NCI-H128 (cell line): ENCODE measurements around the gene TBC1D20.

Source experiments
- DNase-seq: peaks from one replicate; lab custom pipeline; 2025; ENCODE audit not compliant: unreplicated experiment; lab: John Stamatoyannopoulos, UW

Gene TBC1D20

DNA sequence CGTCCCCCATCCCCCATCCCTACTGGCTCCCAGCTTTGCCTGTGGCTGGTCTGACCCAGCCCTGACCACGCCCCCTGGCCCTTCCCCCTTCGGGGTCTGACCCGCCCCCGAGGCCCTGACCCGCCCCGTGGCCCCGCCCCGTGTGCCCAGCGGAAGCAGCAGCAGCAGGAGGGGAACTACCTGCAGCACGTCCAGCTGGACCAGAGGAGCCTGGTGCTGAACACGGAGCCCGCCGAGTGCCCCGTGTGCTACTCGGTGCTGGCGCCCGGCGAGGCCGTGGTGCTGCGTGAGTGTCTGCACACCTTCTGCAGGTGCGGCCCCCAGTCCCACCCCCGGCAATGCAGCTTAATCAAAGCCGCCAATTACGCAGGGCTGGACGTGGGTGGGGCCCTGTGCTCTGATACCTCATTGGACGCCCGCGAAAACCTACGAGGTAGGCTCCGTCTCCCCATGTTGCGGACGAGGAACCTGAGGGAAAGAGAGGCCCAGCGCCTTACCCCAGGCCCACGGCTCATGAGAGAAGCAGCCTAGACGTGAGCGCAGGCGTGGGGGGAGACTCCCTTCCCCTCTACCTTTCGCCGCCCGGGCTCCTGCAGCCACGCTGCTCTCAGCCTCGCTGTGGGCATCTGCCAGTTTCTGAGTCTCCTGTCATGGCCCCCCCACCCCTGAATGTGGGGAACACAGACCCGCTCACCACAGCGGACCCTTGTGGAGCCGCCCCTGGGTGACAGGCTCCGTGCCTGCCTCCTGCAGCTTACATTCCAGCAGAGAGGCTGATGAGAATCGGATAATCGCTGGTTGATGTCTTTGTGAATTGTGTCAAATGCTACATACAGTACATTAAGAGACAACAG is 41.4 kb downstream of the TBC1D20 start:
- no peak for DNase-seq

DNA sequence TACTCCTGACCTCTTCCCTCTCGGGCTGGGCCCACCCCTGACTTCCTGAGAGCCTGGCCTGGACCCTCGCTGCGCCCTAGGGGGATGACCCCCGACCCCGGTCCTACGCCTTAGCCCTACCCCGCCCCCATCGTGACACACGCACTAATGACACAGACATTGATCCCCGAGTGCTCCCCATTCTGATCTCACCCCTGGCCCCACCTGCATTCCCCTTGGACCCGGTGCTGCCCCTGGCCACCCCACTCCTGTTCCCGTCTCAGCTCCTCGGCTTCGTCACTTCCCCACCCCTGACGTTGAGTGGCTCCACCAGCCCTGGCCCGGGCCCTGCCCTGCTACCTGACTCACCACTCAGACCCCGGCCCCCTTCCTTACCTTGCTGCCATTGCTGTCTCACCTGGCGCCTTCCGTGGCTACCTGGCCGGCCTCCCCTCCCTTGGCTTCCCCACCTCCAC is 42.1 kb downstream of the TBC1D20 start:
- no peak for DNase-seq

DNA sequence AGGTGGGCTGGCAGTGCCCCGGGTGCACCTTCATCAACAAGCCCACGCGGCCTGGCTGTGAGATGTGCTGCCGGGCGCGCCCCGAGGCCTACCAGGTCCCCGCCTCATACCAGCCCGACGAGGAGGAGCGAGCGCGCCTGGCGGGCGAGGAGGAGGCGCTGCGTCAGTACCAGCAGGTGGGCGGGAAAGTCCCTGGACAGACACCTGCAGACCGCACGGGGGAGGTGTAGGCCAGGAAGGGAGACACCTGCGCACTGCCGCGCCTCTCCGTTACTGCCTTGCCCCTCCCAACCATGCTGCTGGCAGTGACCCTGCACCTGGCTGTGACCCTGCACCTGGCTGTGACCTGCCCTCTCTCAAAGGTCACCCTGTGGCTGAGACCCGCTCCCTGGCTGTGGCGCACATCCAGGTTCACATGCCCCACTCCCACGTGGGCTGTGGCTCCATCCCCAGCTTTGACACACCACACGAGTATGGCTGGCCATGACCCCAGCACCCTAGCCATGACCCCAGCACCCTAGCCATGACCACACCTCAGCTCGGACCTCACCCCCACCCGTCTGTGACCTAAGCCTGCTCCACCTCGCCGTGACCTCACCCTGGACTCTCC is 42.7 kb downstream of the TBC1D20 start:
- DNase-seq, result peak; percentile 35

DNA sequence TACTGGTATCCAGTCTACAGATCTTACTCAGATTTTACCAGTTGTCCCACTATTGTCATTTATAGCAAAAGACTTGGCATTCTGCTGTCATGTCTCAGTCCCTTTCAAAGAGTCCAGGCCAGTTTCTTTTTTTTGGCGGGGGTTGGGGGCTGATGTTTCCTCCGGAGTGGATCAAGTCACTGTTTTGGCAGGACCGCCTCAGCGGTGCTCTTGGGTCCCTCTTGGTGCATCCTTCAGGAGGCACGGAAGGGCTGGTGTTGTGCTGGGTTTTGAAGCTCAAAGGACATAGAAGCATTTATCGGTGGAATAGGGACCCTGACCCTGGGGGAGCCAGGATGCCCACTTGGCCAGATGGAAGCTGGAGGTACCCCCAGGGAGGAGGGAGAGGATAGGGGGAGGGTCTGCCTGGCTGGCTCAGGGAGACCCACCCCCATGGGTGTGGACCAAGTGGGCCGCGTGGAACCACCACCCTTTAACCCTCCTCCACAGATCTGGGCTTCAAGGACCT is 43.4 kb downstream of the TBC1D20 start:
- no peak for DNase-seq

DNA sequence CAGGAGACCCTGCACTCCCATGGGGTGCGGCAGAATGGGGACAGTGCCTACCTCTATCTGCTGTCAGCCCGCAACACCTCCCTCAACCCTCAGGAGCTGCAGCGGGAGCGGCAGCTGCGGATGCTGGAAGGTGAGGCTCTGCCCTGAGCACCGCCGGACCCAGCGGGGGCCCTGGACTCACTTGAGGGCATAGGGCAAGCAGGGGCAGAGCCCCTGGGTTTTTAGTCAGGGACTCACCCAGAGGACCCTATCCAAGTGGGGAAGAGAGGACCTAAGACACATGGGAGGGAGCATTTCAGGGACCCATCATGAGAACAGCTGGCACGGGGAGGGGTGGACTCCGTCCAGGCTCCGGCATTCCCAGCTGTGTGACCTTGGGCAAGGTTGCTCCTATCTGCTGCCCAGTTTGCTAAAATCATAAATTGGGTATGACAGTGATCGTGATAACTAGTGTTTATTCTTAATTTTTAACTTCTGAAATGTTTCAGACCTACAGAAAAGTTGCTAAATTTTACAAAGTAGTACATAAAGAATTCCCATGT is 44.5 kb downstream of the TBC1D20 start:
- no peak for DNase-seq

DNA sequence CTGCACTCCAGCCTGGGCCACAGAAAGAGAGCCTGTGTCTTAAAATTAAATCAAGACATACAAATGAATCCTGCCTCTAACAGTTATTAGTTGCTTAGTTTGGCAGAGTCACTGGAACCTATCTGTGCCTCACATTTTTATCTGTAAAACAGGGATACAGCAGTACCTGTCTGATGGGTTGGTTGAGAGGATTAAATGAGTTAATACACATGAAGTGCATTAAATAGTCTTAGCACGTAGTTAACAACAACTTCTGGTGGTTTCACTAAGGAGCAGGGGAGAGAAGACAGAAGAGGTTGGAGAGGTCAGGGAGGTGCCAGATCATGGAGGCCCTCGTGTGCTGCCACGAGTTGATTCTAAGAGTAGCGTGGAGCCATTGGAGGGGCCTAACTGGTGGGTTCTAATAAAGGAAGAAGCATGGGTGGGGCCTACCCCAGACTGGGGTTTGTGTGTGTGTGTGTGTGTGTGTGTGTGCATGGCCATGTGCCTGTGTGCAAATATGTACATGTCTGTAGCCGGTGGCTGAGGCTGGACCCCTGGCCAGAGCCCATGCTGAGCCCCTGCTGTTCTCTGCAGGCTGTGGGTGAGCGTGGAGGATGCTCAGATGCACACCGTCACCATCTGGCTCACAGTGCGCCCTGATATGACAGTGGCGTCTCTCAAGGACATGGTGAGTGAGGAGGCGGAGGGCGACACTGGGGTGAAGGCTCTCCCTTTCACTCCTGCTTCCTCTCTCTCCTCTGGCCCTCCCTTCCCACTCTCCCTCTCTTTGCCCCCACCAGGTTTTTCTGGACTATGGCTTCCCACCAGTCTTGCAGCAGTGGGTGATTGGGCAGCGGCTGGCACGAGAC is 45.2 kb downstream of the TBC1D20 start:
- no peak for DNase-seq

DNA sequence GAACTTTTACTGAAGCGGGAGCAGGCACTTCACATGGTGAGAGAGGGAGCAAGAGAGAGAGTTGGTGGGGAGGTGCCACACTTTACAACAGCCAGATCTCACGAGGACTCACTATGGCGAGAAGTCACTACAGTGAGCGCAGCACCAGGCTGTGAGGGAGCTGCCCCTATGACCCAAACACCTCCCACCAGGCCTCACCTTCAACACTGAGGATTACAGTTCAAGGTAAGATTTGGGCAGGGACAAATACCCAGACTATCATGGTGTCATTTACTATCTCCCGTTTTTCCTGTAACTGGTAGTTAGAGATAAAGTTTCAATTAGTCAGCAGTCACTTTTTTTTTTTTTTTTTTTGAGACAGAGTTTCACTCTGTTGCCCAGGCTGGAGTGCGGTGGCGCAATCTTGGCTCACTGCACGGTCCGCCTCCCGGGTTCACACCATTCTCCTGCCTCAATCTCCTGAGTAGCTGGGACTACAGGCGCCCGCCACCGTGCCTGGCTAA is 46.5 kb downstream of the TBC1D20 start:
- DNase-seq, result no peak

DNA sequence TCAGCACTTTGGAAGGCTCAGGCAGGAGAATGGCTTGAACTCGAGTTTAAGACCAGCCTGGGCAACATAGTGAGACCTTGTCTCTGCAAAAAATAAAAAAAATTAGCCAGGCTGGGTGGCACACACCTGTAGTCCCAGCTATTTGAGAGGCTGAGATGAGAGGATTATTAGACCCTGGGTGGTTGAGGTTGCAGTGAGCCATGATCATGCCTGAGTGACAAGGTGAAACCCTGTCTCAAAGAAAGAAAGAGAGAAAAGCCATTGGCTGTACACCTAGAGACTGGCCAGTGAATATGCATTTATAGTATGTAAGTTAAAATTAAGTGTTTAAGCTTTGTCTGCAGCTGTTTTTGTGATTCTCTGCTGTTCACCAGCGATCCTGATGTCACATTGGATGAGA is 48.2 kb downstream of the TBC1D20 start:
- DNase-seq, result no peak

DNA sequence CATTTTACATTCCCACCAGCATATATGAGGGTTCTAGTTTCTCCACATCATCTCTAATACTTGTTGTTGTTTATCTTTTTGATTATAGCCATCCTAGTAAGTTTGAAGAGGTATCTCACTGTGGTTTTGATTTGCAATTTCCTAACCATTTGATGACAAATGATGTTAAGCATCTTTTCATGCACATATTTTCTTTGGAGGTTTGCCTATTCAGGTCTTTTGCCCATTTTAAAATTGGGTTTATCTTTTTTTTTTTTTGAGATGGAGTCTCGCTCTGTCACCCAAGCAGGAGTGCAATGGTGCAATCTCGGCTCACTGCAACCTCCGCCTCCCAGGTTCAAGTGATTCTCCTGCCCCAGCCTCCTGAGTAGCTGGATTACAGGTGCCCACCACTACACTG is 50.3 kb downstream of the TBC1D20 start:
- no peak for DNase-seq

DNA sequence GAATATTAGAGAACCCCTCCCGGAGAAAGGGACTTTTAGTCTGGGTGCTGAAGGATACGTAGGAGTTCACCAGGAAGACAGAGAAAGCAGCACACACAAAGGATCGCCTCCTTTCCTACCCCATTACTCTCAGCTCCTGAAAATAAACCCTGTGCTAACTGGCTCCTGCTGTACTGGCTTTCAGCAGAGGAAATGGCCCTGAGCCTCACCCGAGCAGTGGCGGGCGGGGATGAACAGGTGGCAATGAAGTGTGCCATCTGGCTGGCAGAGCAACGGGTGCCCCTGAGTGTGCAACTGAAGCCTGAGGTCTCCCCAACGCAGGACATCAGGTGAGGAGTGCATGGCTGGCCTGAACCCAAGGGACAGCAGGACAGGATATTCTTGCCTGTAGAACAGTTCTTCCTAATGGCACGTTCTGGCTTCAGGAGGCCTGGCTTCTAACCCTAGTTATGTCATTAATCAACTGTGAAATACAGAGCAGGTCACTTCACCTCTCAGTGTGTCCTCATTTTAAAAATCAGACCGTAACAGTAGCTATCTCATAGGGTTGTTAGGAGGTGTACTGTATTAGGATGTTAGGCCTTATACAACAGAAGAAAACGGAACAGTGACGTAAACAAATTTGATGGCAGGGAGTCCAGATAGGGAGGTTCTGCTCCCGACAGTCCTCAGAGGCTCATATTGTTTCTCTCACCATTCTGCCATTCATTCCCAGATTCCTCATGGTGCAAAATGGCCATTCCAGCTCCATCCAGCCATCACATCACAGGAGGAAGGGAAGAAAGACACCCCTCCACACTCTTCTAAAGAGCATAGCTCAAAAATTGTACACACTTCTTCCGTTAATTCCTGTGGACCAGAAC is 52.4 kb downstream of the TBC1D20 start:
- no peak for DNase-seq

DNA sequence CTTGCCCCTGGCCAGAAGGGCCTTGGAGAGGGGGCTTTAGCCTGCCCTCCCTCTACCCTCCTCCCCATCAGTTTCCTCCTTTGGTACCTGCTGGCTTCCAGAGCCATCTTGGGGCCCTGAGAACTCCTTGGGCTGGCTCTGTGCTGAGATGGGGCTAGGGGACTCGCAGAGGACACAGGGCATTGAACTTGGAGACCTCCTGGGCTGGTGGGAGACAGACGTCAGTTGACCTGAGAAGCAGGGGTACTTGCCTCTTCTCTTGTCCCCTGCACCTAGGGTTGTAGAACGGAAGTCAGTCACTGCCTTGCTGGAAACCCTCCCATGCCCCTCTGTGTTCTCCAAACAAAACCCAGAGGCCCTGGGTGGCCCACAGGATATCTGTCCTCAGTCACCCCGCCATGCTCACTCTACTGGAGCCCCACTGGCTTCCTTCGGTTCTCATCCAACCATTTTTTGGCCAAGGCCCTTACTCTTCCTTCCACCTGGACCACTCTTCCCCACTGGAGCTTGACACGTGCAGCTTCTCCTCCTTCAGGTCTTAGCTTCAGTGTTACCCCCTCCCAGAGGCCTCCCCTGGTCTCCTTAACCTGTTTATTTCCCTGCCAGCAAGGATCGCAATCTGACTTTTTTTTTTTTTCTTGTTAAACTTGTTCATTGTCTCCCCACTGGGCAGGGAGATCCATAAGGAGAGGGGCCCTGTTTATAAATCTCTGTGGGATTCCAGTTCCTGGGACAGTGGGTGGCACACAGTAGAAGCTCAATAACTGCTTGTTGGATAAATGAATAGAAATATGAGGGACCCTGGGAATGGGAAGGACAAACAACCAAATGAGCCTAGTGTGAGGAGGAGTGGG is 53.3 kb downstream of the TBC1D20 start:
- no peak for DNase-seq

DNA sequence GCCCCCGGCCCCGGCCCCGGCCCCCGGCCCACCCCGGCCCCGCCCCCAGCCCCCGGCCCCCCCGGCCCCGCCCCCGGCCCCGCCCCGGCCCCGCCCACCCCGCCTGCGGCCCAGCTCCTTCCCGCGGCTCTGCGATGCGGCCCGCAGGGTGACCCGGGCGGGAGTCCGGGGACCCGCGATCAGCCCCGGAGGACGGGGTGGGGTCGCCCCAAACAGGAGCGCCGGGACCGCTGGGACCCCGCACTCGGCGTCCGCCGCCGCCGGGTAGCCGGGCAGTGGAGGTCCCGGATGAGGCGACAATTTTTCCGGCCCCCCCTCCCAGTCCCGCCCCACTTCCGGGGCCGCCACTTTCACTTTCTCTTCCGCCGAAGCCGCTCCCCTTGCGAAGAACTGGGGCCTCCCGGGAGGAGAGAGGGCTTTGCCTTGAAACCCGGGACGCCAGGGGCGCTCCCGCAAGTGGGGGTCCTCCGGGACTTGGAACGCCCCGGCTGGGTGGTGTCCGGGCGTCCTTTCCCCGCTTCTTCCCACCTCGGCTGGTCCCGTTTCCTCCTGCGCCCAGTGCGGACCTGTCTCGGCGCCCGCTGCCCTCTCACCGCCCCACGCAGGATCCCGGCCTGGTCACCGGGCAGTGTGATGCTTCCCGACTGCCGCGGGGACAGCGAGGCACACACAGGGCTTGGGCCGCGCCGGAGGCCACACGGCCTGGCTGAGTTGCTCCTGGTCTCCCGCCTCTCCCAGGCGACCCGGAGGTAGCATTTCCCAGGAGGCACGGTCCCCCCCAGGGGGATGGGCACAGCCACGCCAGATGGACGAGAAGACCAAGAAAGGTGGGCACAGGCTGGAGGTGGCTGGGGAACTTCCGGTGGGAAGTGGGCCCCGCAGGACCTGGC is 54.1 kb downstream of the TBC1D20 start, which contains the start of gene RBCK1:
TSS of gene RBCK1 (plus strand) at position 347 of the 890 bp plus-strand sequence. CDS start at position 806, 459 bp downstream.
- peak; percentile 63 for DNase-seq

DNA sequence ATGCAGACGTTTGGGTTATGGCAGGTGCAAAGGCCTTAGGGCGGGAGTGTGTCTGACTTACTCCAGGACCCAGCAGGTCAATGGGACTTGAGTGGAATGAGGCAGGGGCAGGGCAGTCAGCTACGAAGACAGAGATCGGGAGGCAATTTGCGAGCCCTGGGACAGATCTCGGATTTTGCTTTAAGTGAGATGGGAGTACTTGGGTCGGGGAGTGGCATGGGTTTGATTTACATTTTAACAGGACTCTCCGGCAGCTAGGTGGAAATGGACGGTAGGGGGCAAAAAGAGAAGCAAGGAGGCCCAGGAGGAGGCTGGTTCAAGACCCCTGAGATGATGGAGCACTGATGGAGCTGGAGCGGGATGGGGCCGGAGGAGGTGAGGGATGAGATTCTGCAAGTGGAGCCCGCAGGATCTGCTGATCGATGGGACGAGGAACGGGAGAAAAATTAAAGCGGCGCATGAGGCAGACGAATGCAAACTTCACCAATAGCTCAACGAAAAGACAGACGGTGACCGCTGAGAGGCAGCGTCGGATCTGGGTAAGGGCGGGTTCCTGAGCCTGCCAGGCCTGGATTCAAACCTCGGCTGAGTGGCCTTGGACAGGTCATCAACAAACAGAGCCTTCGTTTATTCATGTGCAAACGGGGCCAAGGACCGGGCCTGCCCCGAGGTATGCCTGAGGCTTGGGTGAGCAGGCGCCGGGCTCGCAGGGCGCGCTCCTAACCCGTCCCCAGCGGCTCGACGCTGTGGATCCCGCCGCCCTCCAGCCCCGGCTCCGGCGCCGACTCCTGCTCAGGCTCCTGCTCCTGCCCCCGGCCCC is 55.0 kb downstream of the TBC1D20 start:
- DNase-seq, result peak; percentile 27

DNA sequence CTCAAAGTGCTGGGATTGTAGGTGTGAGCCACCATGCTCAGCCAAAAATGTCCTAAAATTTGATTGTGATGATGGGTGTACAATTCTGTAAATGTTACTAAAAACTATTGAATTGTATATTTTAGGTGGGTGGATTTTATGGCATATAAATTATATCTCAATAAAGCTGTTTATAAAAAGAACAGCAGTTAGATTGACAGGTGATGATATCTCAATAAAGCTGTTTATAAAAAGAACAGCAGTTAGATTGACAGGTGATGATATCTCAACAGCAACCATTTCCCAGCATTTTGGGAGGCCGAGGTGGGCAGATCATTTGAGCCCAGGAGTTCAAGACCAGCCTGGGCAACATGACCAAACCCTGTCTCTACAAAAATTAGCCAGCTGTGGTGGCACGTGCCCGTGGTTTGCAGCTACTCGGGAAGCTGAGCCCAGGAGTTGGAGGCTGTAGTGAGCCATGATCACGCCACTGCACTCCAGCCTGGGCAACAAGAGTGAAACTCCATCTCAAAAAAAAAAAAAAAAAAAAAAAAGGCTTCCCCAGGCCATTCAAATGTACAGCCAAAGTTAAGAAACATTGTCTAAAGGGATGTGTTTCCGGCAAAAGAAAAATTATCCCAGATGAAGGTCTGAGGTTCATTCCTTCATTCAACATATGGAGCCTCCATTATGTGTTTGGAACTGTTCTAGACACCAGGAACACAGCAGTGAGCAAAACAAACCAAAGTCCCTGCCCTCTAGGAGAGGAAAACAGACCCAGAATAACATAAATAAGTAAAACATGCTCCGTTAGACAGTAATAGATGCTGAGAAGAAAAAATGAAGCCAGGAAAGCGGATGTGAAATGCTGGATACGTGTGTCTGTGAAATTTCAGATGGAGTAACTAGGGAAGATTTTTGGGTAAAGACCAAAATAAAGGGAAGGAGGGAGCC is 55.9 kb downstream of the TBC1D20 start:
- no peak for DNase-seq

DNA sequence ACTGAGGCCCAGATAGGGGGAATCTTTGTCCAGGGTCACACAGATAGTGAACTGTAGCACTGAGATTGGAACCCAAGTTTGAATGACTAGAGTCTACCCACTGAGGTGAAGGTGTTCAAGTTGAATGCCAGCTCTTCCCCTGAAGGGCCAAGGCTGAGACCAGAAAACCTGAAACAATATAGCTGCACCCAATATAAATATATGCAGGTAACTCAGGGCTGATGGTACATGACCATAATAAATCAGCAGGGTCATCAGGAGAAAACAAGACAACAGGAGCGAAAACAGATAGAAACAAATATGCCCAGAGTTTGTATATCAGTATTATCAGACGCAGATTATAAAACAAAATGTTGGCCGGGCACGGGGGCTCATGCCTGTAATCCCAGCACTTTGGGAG is 58.2 kb downstream of the TBC1D20 start:
- no peak for DNase-seq

DNA sequence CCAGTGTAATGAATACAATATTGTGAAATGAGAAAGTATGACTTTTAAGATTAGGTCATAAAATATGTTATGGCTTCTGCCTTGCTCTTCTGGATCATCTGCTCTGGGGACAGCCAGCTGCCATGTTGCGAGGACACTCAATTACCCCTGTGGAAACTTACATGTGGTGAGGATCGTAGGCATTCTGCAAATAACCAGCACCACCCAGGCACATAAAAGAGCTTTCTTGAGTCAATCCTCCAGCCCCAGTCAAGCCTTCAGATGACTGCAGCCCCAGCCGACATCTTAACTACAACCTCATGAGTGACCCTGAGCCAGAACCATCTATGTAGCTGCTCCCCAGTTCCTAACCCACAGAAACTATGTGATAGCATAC is 58.8 kb downstream of the TBC1D20 start:
- DNase-seq, result no peak
